A549 (cell line): ENCODE results near the gene ZNF750.

Source experiments
- CBX2 ChIP-seq: fragments of 200-600 bp; sonication (generic); IDR thresholded peaks from 2 replicates; pipeline ENCODE4 v1.6.1; 2016; ENCODE audit warnings: low read depth, mild to moderate bottlenecking, borderline replicate concordance
- CHD4 ChIP-seq: fragments of 200-600 bp; sonication (generic); IDR thresholded peaks from 2 replicates; pipeline ENCODE4 v1.6.1; 2016; ENCODE audit warnings: antibody characterized with exemption, mild to moderate bottlenecking, borderline replicate concordance
- FOSL2 ChIP-seq, 2 experiments: fragments of 450-650 bp in 1 of 2; fragments of >200 bp in 1 of 2; sonication (Bioruptor Twin) in 1 of 2; formaldehyde crosslinking; IDR thresholded peaks; 2 replicates each; pipeline versions ENCODE4 v1.5.0 to v1.6.1; 2016 to 2020; ENCODE audit warnings: mild to moderate bottlenecking in 1 of 2, moderate library complexity in 1 of 2
- HOXA7 ChIP-seq: fragments of 250-450 bp; sonication (Bioruptor Pico); IDR thresholded peaks from 2 replicates; pipeline ENCODE4 v1.5.0; 2020; ENCODE audit warnings: mild to moderate bottlenecking, moderate library complexity
- JUN ChIP-seq, 2 experiments: fragments of >200 bp; sonication (Bioruptor Twin); formaldehyde crosslinking; IDR thresholded peaks; 2 replicates in 1 of 2; 3 replicates in 1 of 2; pipeline ENCODE4 v1.6.1; 2016 to 2017
- MAFK ChIP-seq: fragments of 450-650 bp; IDR thresholded peaks from 2 replicates; pipeline ENCODE4 v1.6.1; 2014; ENCODE audit not compliant: partially characterized antibody
- NPAS2 ChIP-seq: fragments of 250-450 bp; sonication (Bioruptor Pico); IDR thresholded peaks from 2 replicates; pipeline ENCODE4 v1.8.0; 2022; ENCODE audit warnings: mild to moderate bottlenecking, moderate library complexity, borderline replicate concordance
- POLR2A ChIP-seq: IDR thresholded peaks from 2 replicates; pipeline ENCODE4 v1.6.1; 2012; ENCODE audit warnings: mild to moderate bottlenecking, low read length
- ZFP36 ChIP-seq: fragments of 450-650 bp; IDR thresholded peaks from 2 replicates; pipeline ENCODE4 v1.6.1; 2014; ENCODE audit warnings: borderline replicate concordance; ENCODE audit not compliant: partially characterized antibody
- TF ChIP-seq, protein P1 (sequence below): IDR thresholded peaks from 2 replicates; pipeline ENCODE4 v1.6.1; 2012
- TF ChIP-seq, protein P2 (sequence below): fragments of >200 bp; sonication (Bioruptor Twin); formaldehyde crosslinking; IDR thresholded peaks from 3 replicates; pipeline ENCODE4 v1.5.1; 2016
- TF ChIP-seq, protein P3 (sequence below): fragments of 450-650 bp; IDR thresholded peaks from 2 replicates; pipeline ENCODE4 v1.6.1; 2014; ENCODE audit warnings: antibody characterized with exemption

DNA sequence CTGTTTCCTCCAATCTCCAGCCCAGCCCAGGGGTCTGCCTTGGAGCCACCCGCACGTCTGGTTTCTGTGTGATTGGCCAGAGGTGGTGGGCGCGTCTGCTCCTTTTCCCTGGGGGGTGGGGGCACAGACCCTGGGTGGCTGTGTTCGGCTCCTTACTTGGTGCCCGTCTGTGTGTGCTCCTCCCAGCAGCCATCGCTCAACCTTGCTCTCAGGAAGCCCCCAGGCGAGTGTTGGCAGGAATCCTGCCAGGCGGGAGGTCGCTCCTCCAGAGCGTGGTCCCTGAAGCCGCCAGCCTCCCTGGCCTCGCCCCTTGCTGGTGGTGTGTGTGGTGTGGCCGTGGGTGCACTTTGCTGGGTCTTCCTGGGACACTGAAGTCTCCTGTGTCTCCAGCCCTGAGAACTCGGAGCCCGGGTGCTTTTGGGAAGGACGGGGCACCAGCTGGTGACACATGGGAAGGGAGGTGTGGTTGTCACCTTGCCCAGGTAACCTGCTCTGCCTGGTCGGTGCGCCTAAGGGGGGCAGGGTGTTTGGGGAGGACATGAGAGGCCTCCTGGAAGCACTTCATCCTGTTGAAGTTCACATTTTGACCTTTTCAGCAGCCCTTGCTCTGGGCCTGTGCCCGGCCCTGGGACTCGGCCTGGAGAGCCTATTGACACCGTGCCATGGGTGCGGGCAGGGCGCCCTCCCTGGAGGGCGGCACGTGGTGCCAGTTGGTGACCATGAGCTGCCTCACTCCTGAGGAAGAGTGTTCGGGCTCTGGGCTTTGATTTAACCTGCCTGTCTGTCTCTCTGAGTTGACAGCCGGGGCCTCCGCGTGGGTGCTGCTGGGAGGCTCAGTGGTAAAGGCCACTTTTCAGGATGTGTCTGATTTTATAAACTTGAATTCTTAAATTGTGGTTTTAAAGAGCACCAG lies 49.0 kb upstream of the ZNF750 start:
- TF ChIP-seq MAFK (no peak), ZFP36 (no peak), FOSL2 (IDR thresholded peaks at IDR 0.05) (no peak), FOSL2 (CRISPR knock-in tag; IDR thresholded peaks at IDR 0.05) (no peak), POLR2A (no peak), NPAS2 (CRISPR knock-in tag) (no peak), JUN (IDR thresholded peaks at IDR 0.05) (no peak), HOXA7 (CRISPR knock-in tag) (no peak), CHD4 (no peak), CBX2 (no peak)
- TF ChIP-seq, protein P1, sequence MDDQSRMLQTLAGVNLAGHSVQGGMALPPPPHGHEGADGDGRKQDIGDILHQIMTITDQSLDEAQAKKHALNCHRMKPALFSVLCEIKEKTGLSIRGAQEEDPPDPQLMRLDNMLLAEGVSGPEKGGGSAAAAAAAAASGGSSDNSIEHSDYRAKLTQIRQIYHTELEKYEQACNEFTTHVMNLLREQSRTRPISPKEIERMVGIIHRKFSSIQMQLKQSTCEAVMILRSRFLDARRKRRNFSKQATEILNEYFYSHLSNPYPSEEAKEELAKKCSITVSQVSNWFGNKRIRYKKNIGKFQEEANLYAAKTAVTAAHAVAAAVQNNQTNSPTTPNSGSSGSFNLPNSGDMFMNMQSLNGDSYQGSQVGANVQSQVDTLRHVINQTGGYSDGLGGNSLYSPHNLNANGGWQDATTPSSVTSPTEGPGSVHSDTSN = no peak
- TF ChIP-seq, protein P2, sequence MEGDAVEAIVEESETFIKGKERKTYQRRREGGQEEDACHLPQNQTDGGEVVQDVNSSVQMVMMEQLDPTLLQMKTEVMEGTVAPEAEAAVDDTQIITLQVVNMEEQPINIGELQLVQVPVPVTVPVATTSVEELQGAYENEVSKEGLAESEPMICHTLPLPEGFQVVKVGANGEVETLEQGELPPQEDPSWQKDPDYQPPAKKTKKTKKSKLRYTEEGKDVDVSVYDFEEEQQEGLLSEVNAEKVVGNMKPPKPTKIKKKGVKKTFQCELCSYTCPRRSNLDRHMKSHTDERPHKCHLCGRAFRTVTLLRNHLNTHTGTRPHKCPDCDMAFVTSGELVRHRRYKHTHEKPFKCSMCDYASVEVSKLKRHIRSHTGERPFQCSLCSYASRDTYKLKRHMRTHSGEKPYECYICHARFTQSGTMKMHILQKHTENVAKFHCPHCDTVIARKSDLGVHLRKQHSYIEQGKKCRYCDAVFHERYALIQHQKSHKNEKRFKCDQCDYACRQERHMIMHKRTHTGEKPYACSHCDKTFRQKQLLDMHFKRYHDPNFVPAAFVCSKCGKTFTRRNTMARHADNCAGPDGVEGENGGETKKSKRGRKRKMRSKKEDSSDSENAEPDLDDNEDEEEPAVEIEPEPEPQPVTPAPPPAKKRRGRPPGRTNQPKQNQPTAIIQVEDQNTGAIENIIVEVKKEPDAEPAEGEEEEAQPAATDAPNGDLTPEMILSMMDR = no peak
- TF ChIP-seq, protein P3, sequence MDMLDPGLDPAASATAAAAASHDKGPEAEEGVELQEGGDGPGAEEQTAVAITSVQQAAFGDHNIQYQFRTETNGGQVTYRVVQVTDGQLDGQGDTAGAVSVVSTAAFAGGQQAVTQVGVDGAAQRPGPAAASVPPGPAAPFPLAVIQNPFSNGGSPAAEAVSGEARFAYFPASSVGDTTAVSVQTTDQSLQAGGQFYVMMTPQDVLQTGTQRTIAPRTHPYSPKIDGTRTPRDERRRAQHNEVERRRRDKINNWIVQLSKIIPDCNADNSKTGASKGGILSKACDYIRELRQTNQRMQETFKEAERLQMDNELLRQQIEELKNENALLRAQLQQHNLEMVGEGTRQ = no peak
